Thyroid gland (tissue), 4 donors: Measurements from ENCODE around the gene SMARCD1.

Experiments
- CTCF ChIP-seq, 6 experiments: fragments of 200-600 bp in 3 of 6; fragments of 450-650 bp in 3 of 6; sonication (generic) in 3 of 6; IDR thresholded peaks; one replicate each; pipeline ENCODE4 v1.5.1; 2016 to 2019; ENCODE audit warnings: antibody characterized with exemption in 6 of 6, mild to moderate bottlenecking in 2 of 6, inconsistent platforms in 1 of 6, moderate library complexity in 1 of 6
- POLR2A ChIP-seq, 2 donors: fragments of 450-650 bp; IDR thresholded peaks; one replicate each; pipeline ENCODE4 v1.6.1; 2017; ENCODE audit warnings: antibody characterized with exemption in 2 of 2, mild to moderate bottlenecking in 2 of 2, moderate library complexity in 1 of 2

- no peak for TF ChIP-seq POLR2A (IDR thresholded peaks at IDR 0.05)
- TF ChIP-seq CTCF (IDR thresholded peaks at IDR 0.05), result no peak
Observed at GRCh38 chr12:50145439-50145838, 60.3 kb downstream of the SMARCD1 start.
